Keratinocyte (primary cell): ENCODE measurements around the gene GLDN. TPM values are rescaled to one million over a fixed set of nuclear protein-coding genes. Genes with fewer than 3 reads are reported as not detected.

Experiments
- DNase-seq: peaks from one replicate; pipeline ENCODE4 v3.0.0-alpha.2; 2011; ENCODE audit warnings: low read depth, missing footprints, low spot score
- FAIRE-seq: peaks from 2 replicates; lab custom pipeline; 2011; peaks lifted over from hg19 to GRCh38; lab: Jason Lieb, UNC
- H2AFZ ChIP-seq: 2 replicates; pipeline ENCODE4 v1.6.0; 2012; ENCODE audit warnings: low read length, control low read depth, inconsistent platforms; ENCODE audit not compliant: control insufficient read depth
- H3K27ac ChIP-seq: 2 replicates; pipeline ENCODE4 v1.5.1; 2011; ENCODE audit warnings: low read length; ENCODE audit not compliant: control insufficient read depth, insufficient read depth
- H3K27me3 ChIP-seq: 3 replicates; pipeline ENCODE4 v1.6.0; 2011; ENCODE audit warnings: low read length; ENCODE audit not compliant: control insufficient read depth, insufficient read depth; ENCODE audit errors: extremely low read depth
- H3K36me3 ChIP-seq, 2 experiments: 2 replicates in 1 of 2; 3 replicates in 1 of 2; pipeline ENCODE4 v1.5.1; 2011; ENCODE audit warnings: low read length in 2 of 2, mild to moderate bottlenecking in 1 of 2; ENCODE audit not compliant: control insufficient read depth in 2 of 2, insufficient read depth in 2 of 2; ENCODE audit errors: extremely low read depth in 1 of 2
- H3K4me1 ChIP-seq: 3 replicates; pipeline ENCODE4 v1.5.1; 2011; ENCODE audit warnings: low read length; ENCODE audit not compliant: control insufficient read depth, insufficient read depth; ENCODE audit errors: extremely low read depth
- H3K4me2 ChIP-seq: 3 replicates; pipeline ENCODE4 v1.6.0; 2011; ENCODE audit warnings: low read depth, low read length; ENCODE audit not compliant: control insufficient read depth, insufficient read depth; ENCODE audit errors: extremely low read depth
- H3K4me3 ChIP-seq, 3 experiments: fragments of 200-600 bp in 1 of 3; sonication (generic) in 1 of 3; 2 replicates in 2 of 3; 3 replicates in 1 of 3; pipeline ENCODE4 v1.5.1; 2011 to 2016; ENCODE audit warnings: low read length in 3 of 3, mild to moderate bottlenecking in 3 of 3, control low read depth in 2 of 3, inconsistent platforms in 1 of 3, low read depth in 1 of 3, mixed read lengths in 1 of 3, mixed run types in 1 of 3, moderate library complexity in 1 of 3; ENCODE audit not compliant: control insufficient read depth in 2 of 3, insufficient read depth in 2 of 3; ENCODE audit errors: extremely low read depth in 1 of 3
- H3K79me2 ChIP-seq: 2 replicates; pipeline ENCODE4 v1.6.0; 2012; ENCODE audit warnings: low read length; ENCODE audit not compliant: control insufficient read depth, insufficient read depth
- H3K9ac ChIP-seq: 3 replicates; pipeline ENCODE4 v1.6.0; 2011; ENCODE audit warnings: low read length; ENCODE audit not compliant: control insufficient read depth, insufficient read depth; ENCODE audit errors: extremely low read depth
- H3K9me1 ChIP-seq: 3 replicates; pipeline ENCODE4 v1.6.0; 2011; ENCODE audit warnings: low read length; ENCODE audit not compliant: control insufficient read depth, insufficient read depth; ENCODE audit errors: extremely low read depth
- H3K9me3 ChIP-seq: 2 replicates; pipeline ENCODE4 v1.5.1; 2012; ENCODE audit warnings: low read depth, low read length; ENCODE audit not compliant: control insufficient read depth
- H4K20me1 ChIP-seq: 3 replicates; pipeline ENCODE4 v1.6.0; 2011; ENCODE audit warnings: low read length; ENCODE audit not compliant: control insufficient read depth, insufficient read depth; ENCODE audit errors: extremely low read depth
- CTCF ChIP-seq, 3 experiments: IDR thresholded peaks in 1 of 3; conservative IDR thresholded peaks in 1 of 3; optimal IDR thresholded peaks in 1 of 3; 2 replicates in 2 of 3; 3 replicates in 1 of 3; pipeline versions ENCODE3 to v1.5.1; 2011; ENCODE audit warnings: low read length in 3 of 3, mild to moderate bottlenecking in 3 of 3, moderate library complexity in 2 of 3, control low read depth in 1 of 3, inconsistent platforms in 1 of 3; ENCODE audit not compliant: insufficient read depth in 2 of 3; ENCODE audit errors: extremely low read depth in 1 of 3
- EZH2 ChIP-seq: IDR thresholded peaks from one replicate; pipeline ENCODE4 v1.6.1; 2012; ENCODE audit warnings: inconsistent platforms, mild to moderate bottlenecking, low read length, moderate library complexity
- dilution Hi-C: fragments of 300-500 bp; cut with MboI; formaldehyde crosslinking; loops from one replicate; pipeline ENCODE4 v1.7.0; 2020; ENCODE audit warnings: low sequenced_read_pairs; ENCODE audit not compliant: extremely low pct_ligation_motif_present
- polyA plus RNA-seq, 5 experiments: library from polyadenylated mRNA; depleted of rRNA in 3 of 5; stranded (reverse) in 3 of 5; stranded (forward) in 1 of 5; unstranded in 1 of 5; fragments of >200 nt; gene quantifications; 1 replicate in 1 of 5; 2 replicates in 3 of 5; 3 replicates in 1 of 5; pipeline versions ENCODE4 v1.2.1 to v1.2.3, GENCODE V29; 2011 to 2012; ENCODE audit warnings: missing spikeins in 2 of 5, low read depth in 1 of 5, low replicate concordance in 1 of 5

The GLDN gene
- polyA plus RNA-seq, 1 donor (not counting 4 experiments of a cell fraction or from before 2014, with no cell fraction given), result 0.09 TPM

- Histone ChIP-seq H2AFZ (no peak overlapping the region), H3K9me1 (no peaks in the 10 kb centered on the region), H3K4me3 (no peak overlapping the region), H3K27me3 (peaks cover 23% of the 10 kb centered on the region), H3K9ac (no peak overlapping the region), H4K20me1 (no peaks in the 10 kb centered on the region), H3K27ac (no peak overlapping the region), H3K79me2 (no peaks in the 10 kb centered on the region), H3K36me3 (no peaks in the 10 kb centered on the region), H3K9me3 (no peaks in the 10 kb centered on the region), H3K4me1 (no peaks in the 10 kb centered on the region), H3K4me2 (no peak overlapping the region)
- DNase-seq (no peak), FAIRE-seq (no peak)
- dilution Hi-C loops, result no loop called here
- TF ChIP-seq EZH2 (no peak), CTCF (optimal IDR thresholded peaks at IDR 0.05 in 1 of 3, IDR thresholded peaks at IDR 0.05 in 1 of 3, conservative IDR thresholded peaks at IDR 0.05 in 1 of 3; ENCODE audit: extremely low read depth in 1 of 3, insufficient read depth in 2 of 3, low read length in 3 of 3) (no peak)
Measured at GRCh38 chr15:51403946-51404695, 62.7 kb downstream of the GLDN start.

GRCh38 chr15:51405693-51406523, 64.5 kb downstream of the GLDN start:
- H3K9me3 ChIP-seq, result no peaks in the 10 kb centered on the region
- no peak for TF ChIP-seq EZH2
- no peak for TF ChIP-seq CTCF (optimal IDR thresholded peaks at IDR 0.05 in 1 of 3, IDR thresholded peaks at IDR 0.05 in 1 of 3, conservative IDR thresholded peaks at IDR 0.05 in 1 of 3; ENCODE audit: extremely low read depth in 1 of 3, insufficient read depth in 2 of 3, low read length in 3 of 3)
- H3K4me2 ChIP-seq, result no peak overlapping the region
- H3K27ac ChIP-seq, result no peak overlapping the region
- H3K79me2 ChIP-seq, result no peaks in the 10 kb centered on the region
- DNase-seq (no peak), FAIRE-seq (no peak)
- H3K36me3 ChIP-seq, result no peaks in the 10 kb centered on the region
- no peaks in the 10 kb centered on the region for H3K9me1 ChIP-seq
- peaks cover 22% of the 10 kb centered on the region for H3K27me3 ChIP-seq
- no peak overlapping the region for H2AFZ ChIP-seq
- H3K4me1 ChIP-seq, result no peaks in the 10 kb centered on the region
- H3K9ac ChIP-seq, result no peak overlapping the region
- no peaks in the 10 kb centered on the region for H4K20me1 ChIP-seq
- H3K4me3 ChIP-seq, result no peak overlapping the region
- dilution Hi-C loops, result no loop called here
